Mesenchymal stem cell (in vitro differentiated cells and primary cell): ENCODE data around the gene ATF2.
A peak's percentile ranks its signal among the peaks of the same experiment; 100 is the strongest.

Experiments
- DNase-seq: peaks from one replicate; pipeline ENCODE4 v3.0.0-alpha.2; 2013
- H2AFZ ChIP-seq: one replicate; pipeline ENCODE4 v1.6.1; 2013; ENCODE audit warnings: low read depth, mild to moderate bottlenecking, control low read depth, inconsistent platforms, low read length, moderate library complexity
- H2AK5ac ChIP-seq: 2 replicates; pipeline ENCODE4 v1.6.1; 2013; ENCODE audit warnings: low read length, moderate library complexity, mild to moderate bottlenecking, inconsistent platforms; ENCODE audit not compliant: severe bottlenecking
- H2BK120ac ChIP-seq: one replicate; pipeline ENCODE4 v1.6.1; 2013; ENCODE audit warnings: low read depth, mild to moderate bottlenecking, inconsistent platforms, low read length, moderate library complexity
- H2BK12ac ChIP-seq, 2 experiments: one replicate each; pipeline ENCODE4 v1.6.1; 2013; ENCODE audit warnings: inconsistent platforms in 2 of 2, low read length in 2 of 2, mild to moderate bottlenecking in 2 of 2, moderate library complexity in 2 of 2, control low read depth in 1 of 2
- H2BK15ac ChIP-seq: one replicate; pipeline ENCODE4 v1.6.1; 2013; ENCODE audit warnings: mild to moderate bottlenecking, low read depth, inconsistent platforms; ENCODE audit not compliant: poor library complexity, severe bottlenecking
- H2BK5ac ChIP-seq: 2 replicates; pipeline ENCODE4 v1.6.1; 2013; ENCODE audit warnings: low read depth, mild to moderate bottlenecking, low read length, control low read depth, inconsistent platforms; ENCODE audit not compliant: poor library complexity, severe bottlenecking
- H3K14ac ChIP-seq, 2 experiments: one replicate each; pipeline ENCODE4 v1.6.1; 2013; ENCODE audit warnings: inconsistent platforms in 2 of 2, low read length in 2 of 2, control low read depth in 1 of 2, mild to moderate bottlenecking in 1 of 2, moderate library complexity in 1 of 2
- H3K18ac ChIP-seq, 2 experiments: one replicate each; pipeline ENCODE4 v1.6.1; 2013; ENCODE audit warnings: inconsistent platforms in 2 of 2, low read length in 2 of 2, control low read depth in 1 of 2, low read depth in 1 of 2, mild to moderate bottlenecking in 1 of 2
- H3K23ac ChIP-seq, 2 experiments: one replicate each; pipeline ENCODE4 v1.6.1; 2013; ENCODE audit warnings: inconsistent platforms in 2 of 2, low read length in 2 of 2, mild to moderate bottlenecking in 2 of 2, moderate library complexity in 2 of 2, control low read depth in 1 of 2
- H3K27ac ChIP-seq: 2 replicates; pipeline ENCODE4 v1.5.1; 2013; ENCODE audit warnings: mild to moderate bottlenecking, moderate library complexity, low read length, control low read depth, inconsistent platforms; ENCODE audit not compliant: poor library complexity, severe bottlenecking
- H3K27me3 ChIP-seq, 2 experiments: 2 replicates each; pipeline versions ENCODE4 v1.6.1 to v1.7.0; 2013; ENCODE audit warnings: low read length in 2 of 2, mild to moderate bottlenecking in 2 of 2, moderate library complexity in 2 of 2, control low read depth in 1 of 2, inconsistent platforms in 1 of 2; ENCODE audit not compliant: control insufficient read depth in 1 of 2, insufficient read depth in 1 of 2
- H3K36me3 ChIP-seq, 2 experiments: 2 replicates each; pipeline versions ENCODE4 v1.6.1 to v1.7.0; 2013; ENCODE audit warnings: low read length in 2 of 2, control low read depth in 1 of 2, inconsistent platforms in 1 of 2, low read depth in 1 of 2, mild to moderate bottlenecking in 1 of 2; ENCODE audit not compliant: insufficient read depth in 2 of 2, control insufficient read depth in 1 of 2
- H3K4ac ChIP-seq, 2 experiments: one replicate each; pipeline ENCODE4 v1.6.1; 2013; ENCODE audit warnings: inconsistent platforms in 2 of 2, low read length in 2 of 2, mild to moderate bottlenecking in 2 of 2, moderate library complexity in 2 of 2, control low read depth in 1 of 2, low read depth in 1 of 2
- H3K4me1 ChIP-seq: 2 replicates; pipeline ENCODE4 v1.6.1; 2013; ENCODE audit warnings: low read depth, low read length, control low read depth; ENCODE audit not compliant: control insufficient read depth, insufficient read depth
- H3K4me2 ChIP-seq: 2 replicates; pipeline ENCODE4 v1.6.1; 2013; ENCODE audit warnings: low read length, mild to moderate bottlenecking, inconsistent platforms; ENCODE audit not compliant: poor library complexity, severe bottlenecking
- H3K4me3 ChIP-seq, 2 experiments: 2 replicates each; pipeline versions ENCODE4 v1.5.1 to v1.7.0; 2013; ENCODE audit warnings: low read length in 2 of 2, mild to moderate bottlenecking in 2 of 2, control low read depth in 1 of 2, low read depth in 1 of 2; ENCODE audit not compliant: insufficient read depth in 1 of 2
- H3K79me1 ChIP-seq: replicated peaks from 2 replicates; pipeline ENCODE4 v1.6.1; 2013; ENCODE audit warnings: mild to moderate bottlenecking, control low read depth, low read length, inconsistent platforms; ENCODE audit not compliant: poor library complexity, severe bottlenecking
- H3K9ac ChIP-seq: 2 replicates; pipeline ENCODE4 v1.7.0; 2013; ENCODE audit warnings: mild to moderate bottlenecking, low read length, moderate library complexity
- H3K9me3 ChIP-seq: 2 replicates; pipeline ENCODE4 v1.7.0; 2013; ENCODE audit warnings: mild to moderate bottlenecking, low read length; ENCODE audit not compliant: control insufficient read depth
- H4K8ac ChIP-seq: one replicate; pipeline ENCODE4 v1.6.1; 2013; ENCODE audit warnings: inconsistent platforms, mild to moderate bottlenecking, low read length, moderate library complexity
- H4K91ac ChIP-seq: one replicate; pipeline ENCODE4 v1.6.1; 2013; ENCODE audit warnings: mild to moderate bottlenecking, low read length, inconsistent platforms
- WGBS: methylation state at CpG from one replicate; pipeline ENCODE4 v1.1.7; 2013; ENCODE audit warnings: mixed read lengths; 5-methylcytosine and 5-hydroxymethylcytosine counted together

The ATF2 gene

GRCh38 chr2:175037941-175038340 lies 130.1 kb downstream of the ATF2 start:
- WGBS: 87% methylated on average over 2 of the region's 2 CpGs
- Histone ChIP-seq H2BK12ac (no peak overlapping the region), H3K4ac (no peak overlapping the region), H2BK15ac (no peak overlapping the region), H3K9me3 (no peaks in the 10 kb centered on the region), H3K79me1 (no peaks in the 10 kb centered on the region), H2AK5ac (no peak overlapping the region), H3K23ac (no peak overlapping the region), H3K9ac (no peak overlapping the region), H3K18ac (no peak overlapping the region), H2AFZ (no peak overlapping the region), H3K36me3 (no peaks in the 10 kb centered on the region), H4K91ac (no peak overlapping the region), H3K4me1 (no peaks in the 10 kb centered on the region), H4K8ac (no peak overlapping the region), H3K4me3 (no peak overlapping the region), H3K27me3 (no peaks in the 10 kb centered on the region), H3K4me2 (no peak overlapping the region), H3K14ac (no peak overlapping the region), H3K27ac (no peak overlapping the region), H2BK5ac (no peak overlapping the region), H2BK120ac (no peak overlapping the region)
- no peak for DNase-seq

GRCh38 chr2:175036582-175037018 lies 131.4 kb downstream of the ATF2 start:
- Histone ChIP-seq H3K4ac (no peak overlapping the region), H3K9ac (no peak overlapping the region), H3K36me3 (no peaks in the 10 kb centered on the region), H4K8ac (no peak overlapping the region), H3K9me3 (no peaks in the 10 kb centered on the region), H3K23ac (no peak overlapping the region), H2BK12ac (no peak overlapping the region), H3K14ac (no peak overlapping the region), H4K91ac (no peak overlapping the region), H2BK5ac (no peak overlapping the region), H3K27ac (no peak overlapping the region), H2AK5ac (no peak overlapping the region), H2BK120ac (no peak overlapping the region), H3K18ac (no peak overlapping the region), H3K27me3 (no peaks in the 10 kb centered on the region), H3K4me1 (no peaks in the 10 kb centered on the region), H3K79me1 (no peaks in the 10 kb centered on the region), H3K4me2 (no peak overlapping the region), H3K4me3 (no peak overlapping the region), H2AFZ (no peak overlapping the region), H2BK15ac (no peak overlapping the region)
- DNase-seq: peak; percentile 49
- WGBS: no CpG with 5 or more reads among the region's 5 CpGs

GRCh38 chr2:175035806-175036205 lies 132.2 kb downstream of the ATF2 start:
- H3K23ac ChIP-seq: no peak overlapping the region
- H3K4ac ChIP-seq: peak overlapping the region in 1 of 2 experiments; percentile 32
- H3K9ac ChIP-seq: no peak overlapping the region
- H2BK12ac ChIP-seq: no peak overlapping the region
- peak overlapping the region in 1 of 2 experiments; percentile 62 for H3K18ac ChIP-seq
- no peak overlapping the region for H4K8ac ChIP-seq
- no peak overlapping the region for H3K14ac ChIP-seq
- H3K9me3 ChIP-seq: no peaks in the 10 kb centered on the region
- H2BK120ac ChIP-seq: no peak overlapping the region
- no peak overlapping the region for H3K4me2 ChIP-seq
- no peak overlapping the region for H4K91ac ChIP-seq
- H3K27ac ChIP-seq: no peak overlapping the region
- no peak overlapping the region for H2BK15ac ChIP-seq
- H2BK5ac ChIP-seq: no peak overlapping the region
- H2AK5ac ChIP-seq: no peak overlapping the region
- WGBS: 88% methylated on average over 3 of the region's 3 CpGs
- DNase-seq: no peak
- H3K27me3 ChIP-seq: no peaks in the 10 kb centered on the region
- H3K4me3 ChIP-seq: no peak overlapping the region
- H3K4me1 ChIP-seq: no peaks in the 10 kb centered on the region
- H2AFZ ChIP-seq: no peak overlapping the region
- H3K36me3 ChIP-seq: no peaks in the 10 kb centered on the region
- H3K79me1 ChIP-seq: no peaks in the 10 kb centered on the region

- H3K9me3 ChIP-seq: no peaks in the 10 kb centered on the region
- no peak overlapping the region for H3K14ac ChIP-seq
- H2AFZ ChIP-seq: no peak overlapping the region
- H3K9ac ChIP-seq: no peak overlapping the region
- no peak overlapping the region for H2BK120ac ChIP-seq
- H3K79me1 ChIP-seq: no peaks in the 10 kb centered on the region
- no peak overlapping the region for H3K27ac ChIP-seq
- WGBS: 95% methylated on average over 3 of the region's 3 CpGs
- no peak overlapping the region for H3K4me3 ChIP-seq
- no peak overlapping the region for H2BK12ac ChIP-seq
- H4K91ac ChIP-seq: no peak overlapping the region
- no peak for DNase-seq
- H3K23ac ChIP-seq: no peak overlapping the region
- no peak overlapping the region for H3K18ac ChIP-seq
- H3K4me1 ChIP-seq: no peaks in the 10 kb centered on the region
- H2BK15ac ChIP-seq: no peak overlapping the region
- no peaks in the 10 kb centered on the region for H3K36me3 ChIP-seq
- no peak overlapping the region for H3K4ac ChIP-seq
- H3K4me2 ChIP-seq: no peak overlapping the region
- H2AK5ac ChIP-seq: no peak overlapping the region
- no peak overlapping the region for H2BK5ac ChIP-seq
- no peak overlapping the region for H4K8ac ChIP-seq
- H3K27me3 ChIP-seq: no peaks in the 10 kb centered on the region
Measured at GRCh38 chr2:175034716-175035115, 133.3 kb downstream of the ATF2 start.
